GM12891 (cell line): ENCODE measurements around the gene CCL15. TPM values are rescaled to one million over a fixed set of nuclear protein-coding genes. Genes with fewer than 3 reads are reported as not detected.

Experiments
- DNase-seq: peaks from one replicate; pipeline ENCODE4 v3.0.0; 2011; ENCODE audit warnings: low spot score; ENCODE audit not compliant: insufficient read length
- FAIRE-seq: peaks from 2 replicates; lab custom pipeline; 2011; peaks lifted over from hg19 to GRCh38; lab: Jason Lieb, UNC
- PAX5 ChIP-seq: IDR thresholded peaks from 2 replicates; pipeline ENCODE4 v1.6.1; 2011; ENCODE audit warnings: low read length, moderate library complexity, mild to moderate bottlenecking; ENCODE audit not compliant: insufficient read depth, severe bottlenecking
- POLR2A ChIP-seq: IDR thresholded peaks from 2 replicates; pipeline ENCODE4 v1.6.1; 2011; ENCODE audit warnings: low read depth, low read length, control low read depth
- POLR2AphosphoS5 ChIP-seq: IDR thresholded peaks from 2 replicates; pipeline ENCODE4 v1.6.1; 2011; ENCODE audit warnings: low read depth, low read length, control low read depth
- POU2F2 ChIP-seq: IDR thresholded peaks from 2 replicates; pipeline ENCODE4 v1.6.1; 2011; ENCODE audit warnings: low read depth, mild to moderate bottlenecking, control low read depth, low read length, moderate library complexity
- SPI1 ChIP-seq: IDR thresholded peaks from 2 replicates; pipeline ENCODE4 v1.6.1; 2011; ENCODE audit warnings: low read depth, low read length, control low read depth
- TAF1 ChIP-seq: IDR thresholded peaks from 2 replicates; pipeline ENCODE4 v1.6.1; 2011; ENCODE audit warnings: low read depth, low read length, control low read depth
- polyA plus RNA-seq: library from polyadenylated mRNA; unstranded; fragments of >200 nt; gene quantifications from one replicate; pipeline ENCODE4 v1.2.1, GENCODE V29; 2012; ENCODE audit warnings: low read depth, missing spikeins, inconsistent platforms; ENCODE audit not compliant: missing spikeins

Gene CCL15, protein sequence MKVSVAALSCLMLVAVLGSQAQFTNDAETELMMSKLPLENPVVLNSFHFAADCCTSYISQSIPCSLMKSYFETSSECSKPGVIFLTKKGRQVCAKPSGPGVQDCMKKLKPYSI
- polyA plus RNA-seq, result not detected

DNA sequence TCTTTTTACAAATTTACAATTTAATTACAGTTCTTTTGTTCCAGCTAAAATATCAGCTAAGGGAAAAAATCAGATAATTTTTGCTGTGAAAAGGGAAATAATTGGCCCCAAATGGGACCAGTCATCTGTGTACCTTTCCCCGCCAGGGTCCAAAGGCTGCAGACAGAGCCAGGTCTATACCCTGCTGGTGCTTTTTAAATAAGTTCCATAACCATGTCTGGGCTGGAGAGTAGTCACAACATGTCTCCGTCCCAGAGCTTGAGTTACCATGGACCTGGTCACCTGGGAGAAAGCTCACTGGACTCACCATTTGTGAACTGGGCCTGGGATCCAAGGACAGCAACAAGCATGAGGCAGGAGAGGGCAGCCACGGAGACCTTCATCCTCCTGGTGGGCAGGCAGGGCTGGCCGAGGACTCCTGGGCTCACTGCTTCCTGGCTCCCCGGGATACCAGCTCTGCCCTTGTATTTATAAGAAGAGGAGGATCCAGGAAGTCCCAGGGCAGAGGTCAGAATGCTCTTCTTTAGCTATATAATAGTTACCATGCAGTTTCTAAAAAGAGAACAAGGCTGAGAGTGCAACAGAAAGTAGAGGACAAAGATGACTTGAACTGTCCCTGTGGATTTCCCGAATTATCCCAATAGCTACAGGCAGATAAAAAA is at the start of gene CCL15:
Gene CCL15, minus strand, starts transcription at position 444 of the 662 bp plus-strand sequence. Its CDS starts 61 bp downstream, at position 383.
- DNase-seq (no peak), FAIRE-seq (no peak)
- no peak for TF ChIP-seq POU2F2
- TF ChIP-seq PAX5, result no peak
- TF ChIP-seq TAF1, result no peak
- no peak for TF ChIP-seq SPI1
- TF ChIP-seq POLR2A, result no peak
- no peak for TF ChIP-seq POLR2AphosphoS5

DNA sequence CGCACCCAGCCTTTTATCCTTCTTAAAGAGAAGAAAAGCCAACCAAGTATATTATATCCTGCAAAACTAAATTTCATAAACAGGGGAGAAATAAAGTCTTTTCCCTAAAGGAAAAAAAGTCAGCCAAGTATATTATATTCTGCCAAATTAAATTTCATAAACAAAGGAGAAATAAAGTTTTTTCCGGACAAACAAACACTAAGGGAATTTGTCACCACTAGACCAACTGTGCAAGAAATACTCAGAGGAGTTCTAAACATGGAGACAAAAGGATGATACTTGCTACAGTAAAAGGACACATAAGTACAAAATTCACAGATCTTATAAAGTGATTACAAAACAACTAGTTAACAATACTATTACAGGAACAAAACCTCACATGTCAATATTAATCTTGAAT is 48.3 kb upstream of the CCL15 start:
- DNase-seq (no peak), FAIRE-seq (no peak)
- TF ChIP-seq SPI1 (no peak), TAF1 (no peak)

DNA sequence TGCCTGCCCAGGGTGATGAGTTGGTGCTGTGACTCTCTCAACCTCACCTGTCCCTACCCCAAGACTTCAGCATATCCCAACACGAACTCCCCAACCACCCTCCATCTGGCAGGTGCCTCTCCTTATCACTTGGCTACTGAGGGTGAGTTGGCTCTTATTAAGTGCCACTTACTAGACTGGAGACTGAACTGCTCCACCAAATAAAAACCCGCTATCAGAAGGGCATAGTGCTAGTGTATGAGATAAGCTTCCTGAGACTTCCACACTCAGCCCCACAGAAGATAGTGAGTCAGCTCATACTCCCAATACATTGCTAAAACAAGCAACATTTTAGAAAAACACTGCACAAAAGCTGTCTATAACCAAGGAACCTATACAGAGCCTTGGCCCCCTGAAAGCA is 46.7 kb upstream of the CCL15 start:
- FAIRE-seq (no peak), DNase-seq (no peak)
- no peak for TF ChIP-seq POLR2AphosphoS5
- TF ChIP-seq SPI1, result no peak
- TF ChIP-seq TAF1, result no peak
- no peak for TF ChIP-seq POU2F2

DNA sequence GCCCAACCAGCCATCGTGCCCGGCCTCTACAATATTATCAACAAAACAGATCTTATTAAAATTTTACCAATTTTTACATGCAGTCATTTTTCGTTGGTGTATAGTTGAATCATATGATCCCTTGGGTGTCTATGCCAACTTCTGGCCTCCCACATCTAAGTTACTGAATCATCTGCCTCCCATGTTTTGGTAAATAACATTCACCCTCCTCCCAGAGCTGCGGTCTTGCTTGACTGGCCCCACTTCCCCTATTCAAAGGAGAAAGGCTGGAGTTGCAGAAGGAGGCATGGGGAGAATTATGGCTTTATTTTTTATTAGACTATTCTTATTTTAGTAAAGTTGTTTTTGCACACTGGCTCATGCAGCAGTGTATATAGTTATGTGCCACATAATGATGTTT is 34.9 kb upstream of the CCL15 start:
- DNase-seq (no peak), FAIRE-seq (no peak)
- TF ChIP-seq TAF1, result no peak
- TF ChIP-seq POLR2AphosphoS5, result no peak
- TF ChIP-seq SPI1, result peak; percentile 61

DNA sequence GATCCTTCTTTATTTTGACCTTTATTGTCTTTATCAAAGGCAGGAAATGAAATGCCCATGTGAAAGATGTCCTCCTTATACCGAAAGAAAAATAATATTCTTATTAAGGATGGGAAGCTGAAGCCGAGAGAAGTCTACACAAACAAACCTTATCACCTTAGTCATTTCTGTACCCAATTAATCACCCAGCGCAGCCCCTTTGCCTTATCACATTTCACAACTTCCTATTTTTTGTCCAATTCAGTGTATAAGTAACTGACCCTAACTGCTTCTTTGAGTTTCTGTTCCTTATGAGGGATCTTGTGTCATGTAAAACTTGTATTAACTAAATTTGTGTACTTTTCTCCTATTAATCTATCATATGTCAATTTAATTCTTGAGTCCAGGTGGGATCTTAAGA is 32.8 kb upstream of the CCL15 start:
- TF ChIP-seq POLR2AphosphoS5 (no peak), POLR2A (no peak), SPI1 (peak; percentile 70), PAX5 (no peak), TAF1 (no peak)
- FAIRE-seq (no peak), DNase-seq (no peak)

DNA sequence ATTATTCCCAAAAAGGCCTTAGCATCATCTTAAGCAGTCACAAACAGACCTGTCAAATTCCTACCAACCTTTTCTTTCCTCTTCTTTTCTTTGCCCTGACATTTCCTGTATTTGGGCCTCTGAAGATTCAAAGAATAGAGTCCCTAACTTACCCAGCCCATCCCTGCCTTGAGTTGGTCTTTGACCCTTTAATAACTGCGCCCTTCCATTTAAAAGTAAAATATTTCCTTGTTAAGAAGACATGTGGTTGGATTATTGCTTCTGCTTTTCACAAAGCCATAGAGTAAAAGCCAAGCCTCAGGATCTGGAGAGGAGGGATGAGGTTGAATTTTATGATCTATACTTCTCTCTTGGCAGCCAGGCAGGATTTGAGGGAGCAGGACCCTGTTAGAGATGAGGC is 29.6 kb upstream of the CCL15 start:
- DNase-seq (no peak), FAIRE-seq (no peak)
- TF ChIP-seq POLR2A (no peak), SPI1 (no peak), PAX5 (no peak), TAF1 (no peak), POU2F2 (no peak), POLR2AphosphoS5 (no peak)

DNA sequence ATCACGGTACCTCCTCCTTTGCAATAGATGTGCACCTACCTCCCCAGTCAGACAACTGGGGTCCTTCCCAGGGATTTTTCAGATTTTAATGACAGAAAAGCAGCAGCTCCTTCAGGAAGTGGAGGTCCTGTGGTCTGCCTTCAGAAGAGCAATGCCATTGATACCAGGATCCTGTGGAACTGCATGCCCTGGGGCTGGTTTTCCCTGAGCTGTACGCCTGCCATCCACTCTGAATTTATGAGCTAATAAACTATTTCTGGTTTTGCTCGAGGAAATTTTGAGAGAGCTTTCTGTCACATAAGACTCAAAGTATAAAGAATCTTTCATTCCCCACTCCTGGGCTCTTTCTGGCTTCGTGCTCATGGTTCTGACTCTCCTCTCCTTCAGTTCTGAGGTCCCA is 26.4 kb upstream of the CCL15 start:
- FAIRE-seq, result no peak
- DNase-seq, result no peak
- TF ChIP-seq PAX5 (no peak), POLR2AphosphoS5 (no peak), POLR2A (no peak), TAF1 (no peak), POU2F2 (no peak), SPI1 (no peak)

DNA sequence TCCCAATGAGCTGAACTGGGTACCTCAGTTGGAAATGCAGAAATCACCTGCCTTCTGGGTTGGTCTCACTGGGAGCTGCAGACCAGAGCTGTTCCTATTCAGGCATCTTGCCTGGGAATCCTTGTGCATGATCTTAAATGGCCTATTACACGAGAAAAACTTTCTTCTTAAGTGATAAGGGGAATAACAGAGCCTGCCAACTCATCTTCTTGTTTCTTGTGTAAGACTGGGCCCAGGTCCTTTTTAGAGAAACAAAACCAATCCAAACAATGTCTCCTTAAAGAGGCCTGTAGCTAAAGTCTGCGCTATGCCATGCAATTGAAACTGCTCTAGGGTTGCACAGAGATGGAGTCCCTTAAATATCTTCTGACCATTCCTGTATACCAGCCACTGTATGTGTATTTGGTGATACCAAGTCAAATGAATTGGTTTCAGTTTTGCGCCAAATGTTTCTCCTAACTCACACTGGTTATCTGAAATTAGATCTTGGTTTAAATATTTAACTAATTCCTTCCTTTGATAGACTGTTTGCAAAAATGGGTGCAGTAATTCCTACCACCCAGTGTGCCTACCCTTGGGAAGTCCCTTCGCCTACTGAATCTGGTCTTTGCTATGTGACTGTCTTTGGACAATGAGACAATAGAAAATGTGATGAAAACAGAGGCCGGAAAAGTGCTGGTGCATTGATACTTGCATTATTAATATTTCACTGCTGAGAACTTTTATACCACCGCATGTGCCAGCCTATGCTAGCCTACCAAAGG is 22.9 kb upstream of the CCL15 start:
- FAIRE-seq (no peak), DNase-seq (no peak)
- no peak for TF ChIP-seq POU2F2
- no peak for TF ChIP-seq POLR2A
- TF ChIP-seq TAF1, result no peak
- no peak for TF ChIP-seq PAX5
- no peak for TF ChIP-seq POLR2AphosphoS5
- no peak for TF ChIP-seq SPI1

DNA sequence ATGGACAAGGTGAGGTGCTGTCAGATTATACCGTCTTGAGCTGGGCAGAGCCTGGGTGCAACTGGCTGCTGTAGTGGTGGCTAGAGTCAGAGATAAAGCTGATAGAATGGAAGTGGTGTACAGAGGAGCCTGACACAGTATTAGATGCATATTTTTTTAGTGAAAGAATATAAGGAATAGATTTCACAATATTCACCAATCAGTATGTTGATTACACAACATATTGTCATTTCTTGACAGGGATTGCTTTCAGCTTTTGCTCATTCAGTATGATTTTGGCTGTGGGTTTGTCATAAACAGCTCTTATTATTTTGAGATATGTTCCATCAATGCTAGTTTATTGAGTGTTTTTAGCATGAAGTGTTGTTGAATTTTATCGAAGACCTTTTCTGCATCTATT is 18.1 kb upstream of the CCL15 start:
- TF ChIP-seq TAF1 (no peak), POLR2A (no peak), POLR2AphosphoS5 (no peak), PAX5 (no peak), SPI1 (no peak), POU2F2 (no peak)
- DNase-seq (no peak), FAIRE-seq (no peak)

DNA sequence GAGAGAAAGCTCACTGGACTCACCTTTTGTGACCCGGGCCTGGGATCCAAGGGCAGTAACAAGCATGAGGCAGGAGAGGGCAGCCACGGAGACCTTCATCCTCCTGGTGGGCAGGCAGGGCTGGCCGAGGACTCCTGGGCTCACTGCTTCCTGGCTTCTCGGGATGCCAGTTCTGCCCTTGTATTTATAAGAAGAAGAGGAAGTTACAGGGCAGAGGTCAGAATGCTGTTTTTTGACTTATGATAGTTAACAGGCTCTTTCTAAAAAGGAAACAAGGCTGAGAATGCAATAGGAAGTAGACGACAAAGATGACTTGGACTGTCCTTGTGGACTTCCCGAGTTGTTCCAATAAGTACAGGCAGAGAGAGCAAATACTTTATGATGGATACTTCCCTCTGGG is 16.4 kb upstream of the CCL15 start, which contains the start of gene CCL23:
Gene CCL23, minus strand, starts transcription at position 174 of the 400 bp plus-strand sequence. Its CDS starts 75 bp downstream, at position 99.
- TF ChIP-seq POLR2A (no peak), TAF1 (no peak), POLR2AphosphoS5 (no peak), POU2F2 (no peak)
- no peak for FAIRE-seq
- DNase-seq, result no peak
